PFSK-1 (cell line): ENCODE data around the gene CACNA1C.

Experiments
- FOXP2 ChIP-seq: optimal IDR thresholded peaks from 2 replicates; pipeline ENCODE3; 2011; ENCODE audit warnings: borderline replicate concordance, control low read depth, inconsistent platforms; ENCODE audit not compliant: insufficient read depth; ENCODE audit errors: extremely low read length, extremely low read depth
- POLR2AphosphoS5 ChIP-seq: IDR thresholded peaks from 2 replicates; pipeline ENCODE4 v1.6.1; 2012; ENCODE audit warnings: low read depth, mild to moderate bottlenecking, control low read depth, low read length, moderate library complexity
- REST ChIP-seq, 2 experiments: IDR thresholded peaks; 2 replicates each; pipeline versions ENCODE4 v1.6.1 to v1.8.0; 2011 to 2012; ENCODE audit warnings: low read depth in 2 of 2, low read length in 2 of 2, control low read depth in 1 of 2, inconsistent platforms in 1 of 2, mild to moderate bottlenecking in 1 of 2, moderate library complexity in 1 of 2; ENCODE audit not compliant: insufficient read depth in 1 of 2
- SIN3A ChIP-seq: IDR thresholded peaks from 2 replicates; pipeline ENCODE4 v1.6.1; 2012; ENCODE audit warnings: mild to moderate bottlenecking, low read length, moderate library complexity, borderline replicate concordance; ENCODE audit not compliant: insufficient read depth
- TAF1 ChIP-seq: IDR thresholded peaks from 2 replicates; pipeline ENCODE4 v1.6.1; 2012; ENCODE audit warnings: low read length, control low read depth, borderline replicate concordance; ENCODE audit not compliant: insufficient read depth

Gene CACNA1C

GRCh38 chr12:2616763-2617162, 564.0 kb downstream of the CACNA1C start:
- TF ChIP-seq FOXP2, result no peak
- no peak for TF ChIP-seq REST (IDR thresholded peaks at IDR 0.05; ENCODE audit: insufficient read depth in 1 of 2, low read depth in 2 of 2, low read length in 2 of 2)
- no peak for TF ChIP-seq SIN3A
- no peak for TF ChIP-seq TAF1
- no peak for TF ChIP-seq POLR2AphosphoS5

GRCh38 chr12:2617365-2617764, 564.6 kb downstream of the CACNA1C start:
- TF ChIP-seq POLR2AphosphoS5 (no peak), REST (IDR thresholded peaks at IDR 0.05; ENCODE audit: insufficient read depth in 1 of 2, low read depth in 2 of 2, low read length in 2 of 2) (no peak)

- TF ChIP-seq REST (IDR thresholded peaks at IDR 0.05; ENCODE audit: insufficient read depth in 1 of 2, low read depth in 2 of 2, low read length in 2 of 2) (no peak), TAF1 (no peak), FOXP2 (no peak), SIN3A (no peak), POLR2AphosphoS5 (no peak)
These were observed 565.7 kb downstream of the CACNA1C start for GRCh38 chr12:2618291-2618995.

- TF ChIP-seq POLR2AphosphoS5 (no peak), FOXP2 (no peak), TAF1 (no peak)
These were observed 566.3 kb downstream of the CACNA1C start for GRCh38 chr12:2619136-2619535.

- TF ChIP-seq SIN3A, result no peak
- no peak for TF ChIP-seq TAF1
- no peak for TF ChIP-seq REST (IDR thresholded peaks at IDR 0.05; ENCODE audit: insufficient read depth in 1 of 2, low read depth in 2 of 2, low read length in 2 of 2)
These were observed 569.7 kb downstream of the CACNA1C start for GRCh38 chr12:2622460-2622859.
